ENCODE measurements around the gene COL23A1.

COL23A1 gene

GRCh38 chr5:178544166-178544834 is 45.9 kb downstream of the COL23A1 start:
- H3K4me3 ChIP-seq (ENCODE audit: low read depth, low read length), result no peak overlapping the region
- no peak for TF ChIP-seq CTCF (conservative IDR thresholded peaks at IDR 0.05; ENCODE audit: low read depth, low read length)
- no peak for DNase-seq (ENCODE audit: low read depth)

GRCh38 chr5:178542455-178542854 is 47.7 kb downstream of the COL23A1 start:
- DNase-seq (ENCODE audit: low read depth), result peak; percentile 14
- H3K4me3 ChIP-seq (ENCODE audit: low read depth, low read length), result no peak overlapping the region
- TF ChIP-seq CTCF (conservative IDR thresholded peaks at IDR 0.05; ENCODE audit: low read depth, low read length), result no peak

- no peak overlapping the region for H3K4me3 ChIP-seq (ENCODE audit: low read depth, low read length)
- no peak for DNase-seq (ENCODE audit: low read depth)
- no peak for TF ChIP-seq CTCF (conservative IDR thresholded peaks at IDR 0.05; ENCODE audit: low read depth, low read length)
These were observed 49.7 kb downstream of the COL23A1 start for GRCh38 chr5:178540526-178540925.

GRCh38 chr5:178538741-178539229 is 51.4 kb downstream of the COL23A1 start:
- DNase-seq (ENCODE audit: low read depth), result peak; percentile 10
- no peak overlapping the region for H3K4me3 ChIP-seq (ENCODE audit: low read depth, low read length)
- no peak for TF ChIP-seq CTCF (conservative IDR thresholded peaks at IDR 0.05; ENCODE audit: low read depth, low read length)

- TF ChIP-seq CTCF (conservative IDR thresholded peaks at IDR 0.05; ENCODE audit: low read depth, low read length), result no peak
- H3K4me3 ChIP-seq (ENCODE audit: low read depth, low read length), result no peak overlapping the region
- DNase-seq (ENCODE audit: low read depth), result no peak
These were observed 52.5 kb downstream of the COL23A1 start for GRCh38 chr5:178537467-178538371.

GRCh38 chr5:178536541-178537466 is 53.4 kb downstream of the COL23A1 start:
- no peak overlapping the region for H3K4me3 ChIP-seq (ENCODE audit: low read depth, low read length)
- DNase-seq (ENCODE audit: low read depth), result no peak
- no peak for TF ChIP-seq CTCF (conservative IDR thresholded peaks at IDR 0.05; ENCODE audit: low read depth, low read length)
